Liver (tissue), 9 donors: ENCODE measurements around the gene DLX4. TPM values are rescaled to one million over a fixed set of nuclear protein-coding genes. Genes with fewer than 3 reads are reported as not detected.

Source experiments
- DNase-seq: peaks from one replicate; pipeline ENCODE4 v3.0.0-alpha.2; 2017; ENCODE audit warnings: low spot score
- H3K27ac ChIP-seq, 2 donors: one replicate each; pipeline ENCODE4 v1.7.0; 2013; ENCODE audit warnings: inconsistent platforms in 2 of 2, low read length in 2 of 2, control low read depth in 1 of 2, low read depth in 1 of 2, mild to moderate bottlenecking in 1 of 2
- H3K27me3 ChIP-seq, 4 donors: one replicate each; pipeline versions ENCODE4 v1.6.1 to v1.7.0; 2013; ENCODE audit warnings: low read length in 3 of 4, inconsistent platforms in 1 of 4, mild to moderate bottlenecking in 1 of 4, moderate library complexity in 1 of 4; ENCODE audit not compliant: control insufficient read depth in 4 of 4, insufficient read depth in 4 of 4
- H3K36me3 ChIP-seq, 4 donors: one replicate each; pipeline versions ENCODE4 v1.6.1 to v1.7.0; 2013; ENCODE audit warnings: low read length in 3 of 4, mild to moderate bottlenecking in 3 of 4, low read depth in 1 of 4, moderate library complexity in 1 of 4; ENCODE audit not compliant: control insufficient read depth in 4 of 4, insufficient read depth in 3 of 4
- H3K4me1 ChIP-seq, 4 donors: one replicate each; pipeline versions ENCODE4 v1.6.1 to v1.7.0; 2013; ENCODE audit warnings: low read length in 3 of 4, mild to moderate bottlenecking in 3 of 4, moderate library complexity in 1 of 4; ENCODE audit not compliant: control insufficient read depth in 4 of 4, insufficient read depth in 4 of 4
- H3K4me3 ChIP-seq, 3 donors: one replicate each; pipeline versions ENCODE4 v1.6.1 to v1.7.0; 2013; ENCODE audit warnings: low read length in 3 of 3, control low read depth in 1 of 3, low read depth in 1 of 3, mild to moderate bottlenecking in 1 of 3
- H3K9ac ChIP-seq, 2 donors: one replicate each; pipeline ENCODE4 v1.7.0; 2013; ENCODE audit warnings: low read length in 2 of 2, mild to moderate bottlenecking in 2 of 2, moderate library complexity in 2 of 2, control low read depth in 1 of 2, low read depth in 1 of 2
- H3K9me3 ChIP-seq, 4 donors: one replicate each; pipeline versions ENCODE4 v1.6.1 to v1.7.0; 2013; ENCODE audit warnings: low read length in 3 of 4; ENCODE audit not compliant: control insufficient read depth in 4 of 4
- ATF3 ChIP-seq: IDR thresholded peaks from 2 replicates; pipeline ENCODE4 v1.6.1; 2016; ENCODE audit warnings: antibody characterized with exemption
- CTCF ChIP-seq: fragments of 150-350 bp; IDR thresholded peaks from 2 replicates; pipeline ENCODE4 v1.5.1; 2017; ENCODE audit warnings: improper control_type of control experiment, low read depth, low read length; ENCODE audit not compliant: missing input control
- EGR1 ChIP-seq, 2 donors: IDR thresholded peaks; 2 replicates each; pipeline ENCODE4 v1.6.1; 2016 to 2018; ENCODE audit warnings: antibody characterized with exemption in 2 of 2, low read depth in 2 of 2
- FOXA1 ChIP-seq: IDR thresholded peaks from 2 replicates; pipeline ENCODE4 v1.6.1; 2016; ENCODE audit warnings: antibody characterized with exemption
- FOXA2 ChIP-seq: IDR thresholded peaks from 2 replicates; pipeline ENCODE4 v1.6.1; 2016; ENCODE audit warnings: antibody characterized with exemption
- GABPA ChIP-seq, 2 donors: IDR thresholded peaks in 1 of 2; conservative IDR thresholded peaks in 1 of 2; 2 replicates each; pipeline ENCODE4 v1.6.1; 2016; ENCODE audit warnings: antibody characterized with exemption in 2 of 2, mild to moderate bottlenecking in 1 of 2, moderate library complexity in 1 of 2
- HNF4A ChIP-seq, 2 donors: conservative IDR thresholded peaks; 2 replicates each; pipeline ENCODE4 v1.6.1; 2016; ENCODE audit warnings: antibody characterized with exemption in 2 of 2, mild to moderate bottlenecking in 2 of 2
- HNF4G ChIP-seq: IDR thresholded peaks from 2 replicates; pipeline ENCODE4 v1.6.1; 2016; ENCODE audit warnings: antibody characterized with exemption
- JUND ChIP-seq, 2 donors: IDR thresholded peaks; 2 replicates each; pipeline ENCODE4 v1.6.1; 2016; ENCODE audit warnings: antibody characterized with exemption in 2 of 2
- MAX ChIP-seq: IDR thresholded peaks from 2 replicates; pipeline ENCODE4 v1.6.1; 2016; ENCODE audit warnings: antibody characterized with exemption
- NR2F2 ChIP-seq: IDR thresholded peaks from 2 replicates; pipeline ENCODE4 v1.6.1; 2016; ENCODE audit warnings: antibody characterized with exemption
- RAD21 ChIP-seq, 2 donors: IDR thresholded peaks; 2 replicates each; pipeline ENCODE4 v1.6.1; 2016; ENCODE audit warnings: antibody characterized with exemption in 2 of 2, mild to moderate bottlenecking in 2 of 2
- REST ChIP-seq: IDR thresholded peaks from 2 replicates; pipeline ENCODE4 v1.6.1; 2016; ENCODE audit warnings: antibody characterized with exemption, mild to moderate bottlenecking
- SP1 ChIP-seq: IDR thresholded peaks from 2 replicates; pipeline ENCODE4 v1.6.1; 2018; ENCODE audit warnings: antibody characterized with exemption, mild to moderate bottlenecking
- TAF1 ChIP-seq: conservative IDR thresholded peaks from 2 replicates; pipeline ENCODE4 v1.6.1; 2016; ENCODE audit warnings: antibody characterized with exemption, mild to moderate bottlenecking
- YY1 ChIP-seq: IDR thresholded peaks from 2 replicates; pipeline ENCODE4 v1.6.1; 2016; ENCODE audit warnings: antibody characterized with exemption, mild to moderate bottlenecking
- ZBTB33 ChIP-seq: IDR thresholded peaks from 2 replicates; pipeline ENCODE4 v1.6.1; 2016; ENCODE audit warnings: antibody characterized with exemption
- WGBS: extraction: QIAGEN DNeasy Blood & Tissue Kit; methylation state at CpG from one replicate; pipeline ENCODE4 v1.1.7; 2013; 5-methylcytosine and 5-hydroxymethylcytosine counted together
- polyA plus RNA-seq, 2 donors: library from polyadenylated mRNA; stranded (reverse) in 1 of 2; unstranded in 1 of 2; fragments of 200-250 nt in 1 of 2; fragments of >200 nt in 1 of 2; fragmentation: Nextera tagmentation in 1 of 2; extraction: Ambion mirVana in 1 of 2; gene quantifications; one replicate each; pipeline versions ENCODE4 v1.2.1 to v1.2.3, GENCODE V29; 2013 to 2015
- total RNA-seq, 2 donors: library from RNA; depleted of rRNA; stranded (reverse); fragments of >200 nt; gene quantifications; one replicate each; pipeline ENCODE4 v1.2.3, GENCODE V29; 2014
- donor health status: healthy.
- donor health status: healthy.
- donor health status: healthy.
- donor health status: healthy.
- donor health status: healthy.

DLX4 gene
- total and polyA plus RNA-seq, 4 donors, result not detected

- 73% methylated on average over 7 of the region's 7 CpGs for whole genome bisulfite sequencing
These were observed 6.5 kb downstream of the DLX4 start for GRCh38 chr17:49975531-49975930.

GRCh38 chr17:49976163-49976827 lies 7.3 kb downstream of the DLX4 start:
- Histone ChIP-seq H3K36me3 (no peaks in the 10 kb centered on the region), H3K4me1 (peaks cover 0 to 8% (median 1%) of the 10 kb centered on the region in 4 donors), H3K9ac (no peak overlapping the region), H3K27me3 (peaks cover 0 to 8% (median 6%) of the 10 kb centered on the region in 4 donors), H3K27ac (no peak overlapping the region), H3K9me3 (no peaks in the 10 kb centered on the region), H3K4me3 (no peak overlapping the region)
- DNase-seq, result no peak
- WGBS, result 76% methylated on average over 5 of the region's 5 CpGs
- no peak for TF ChIP-seq NR2F2
- TF ChIP-seq FOXA2, result no peak
- no peak for TF ChIP-seq TAF1
- TF ChIP-seq RAD21 (IDR thresholded peaks at IDR 0.05), result no peak
- TF ChIP-seq HNF4G, result no peak
- no peak for TF ChIP-seq ATF3
- no peak for TF ChIP-seq EGR1 (IDR thresholded peaks at IDR 0.05; ENCODE audit: low read depth in 2 of 2)
- TF ChIP-seq CTCF, result no peak
- no peak for TF ChIP-seq ZBTB33
- no peak for TF ChIP-seq GABPA (IDR thresholded peaks at IDR 0.05 in 1 of 2, conservative IDR thresholded peaks at IDR 0.05 in 1 of 2)
- TF ChIP-seq JUND (IDR thresholded peaks at IDR 0.05), result no peak
- TF ChIP-seq SP1, result no peak
- TF ChIP-seq FOXA1, result no peak
- no peak for TF ChIP-seq REST
- TF ChIP-seq MAX, result no peak
- no peak for TF ChIP-seq HNF4A (conservative IDR thresholded peaks at IDR 0.05)
- no peak for TF ChIP-seq YY1

More at GRCh38 chr17:49975531-49975930, 6.5 kb downstream of the DLX4 start:
- Histone ChIP-seq H3K9ac (no peak overlapping the region), H3K27me3 (peaks cover 0 to 13% (median 8%) of the 10 kb centered on the region in 4 donors), H3K36me3 (no peaks in the 10 kb centered on the region), H3K9me3 (no peaks in the 10 kb centered on the region), H3K4me3 (no peak overlapping the region), H3K4me1 (peaks cover 0 to 8% (median 1%) of the 10 kb centered on the region in 4 donors), H3K27ac (no peak overlapping the region)
- DNase-seq, result no peak
- no peak for TF ChIP-seq SP1
- TF ChIP-seq MAX, result no peak
